ENCODE measurements around the gene OR2T12.
"Not testable (repeated sequence)": the region's sequence is repeated elsewhere in the genome, so short reads cannot be mapped to it uniquely, and the experiment has no call there.

Gene OR2T12

GRCh38 chr1:248303324-248303723, at the start of gene OR2T12:
TSS of gene OR2T12 (minus strand) at chr1:248303424. CDS start at chr1:248295578, 7,846 bp downstream.
- no peak for DNase-seq (ENCODE audit: low spot score)

GRCh38 chr1:248348475-248348874, 45.3 kb upstream of the OR2T12 start, which contains the start of gene OR14C36:
TSS of gene OR14C36 (plus strand) at chr1:248348775. CDS start at chr1:248348775, 0 bp downstream.
- DNase-seq (ENCODE audit: low spot score) = no peak

- no peak for DNase-seq (ENCODE audit: low spot score)
Measured at GRCh38 chr1:248343451-248343850, 40.2 kb upstream of the OR2T12 start.

GRCh38 chr1:248324468-248324867, 21.2 kb upstream of the OR2T12 start, which contains the start of gene OR2M7:
TSS of gene OR2M7 (minus strand) at chr1:248324568. CDS start at chr1:248324568, 0 bp downstream.
- no peak for DNase-seq (ENCODE audit: low spot score)

- DNase-seq (ENCODE audit: low spot score) = no peak
Measured at GRCh38 chr1:248316796-248317195, 13.6 kb upstream of the OR2T12 start.

GRCh38 chr1:248306740-248307139, 3.5 kb upstream of the OR2T12 start:
- DNase-seq (ENCODE audit: low spot score) = not testable (repeated sequence)

GRCh38 chr1:248306103-248306502, 2.9 kb upstream of the OR2T12 start:
- DNase-seq (ENCODE audit: low spot score) = no peak

GRCh38 chr1:248305672-248306071, 2.4 kb upstream of the OR2T12 start:
- DNase-seq (ENCODE audit: low spot score) = not testable (repeated sequence)

- DNase-seq (ENCODE audit: low spot score) = no peak
Measured at GRCh38 chr1:248288391-248288790, 14.8 kb downstream of the OR2T12 start.

GRCh38 chr1:248277876-248278275, 25.3 kb downstream of the OR2T12 start, which contains the start of gene OR2T33:
TSS of gene OR2T33 (minus strand) at chr1:248277976. CDS start at chr1:248273814, 4,162 bp downstream.
- DNase-seq (ENCODE audit: low spot score) = no peak

- not testable (repeated sequence) for DNase-seq (ENCODE audit: low spot score)
Measured at GRCh38 chr1:248273225-248273624, 30.0 kb downstream of the OR2T12 start.

GRCh38 chr1:248268178-248268577, 35.0 kb downstream of the OR2T12 start:
- no peak for DNase-seq (ENCODE audit: low spot score)

GRCh38 chr1:248259309-248259708, 43.9 kb downstream of the OR2T12 start:
- DNase-seq (ENCODE audit: low spot score) = not testable (repeated sequence)

GRCh38 chr1:248243204-248243603, 60.0 kb downstream of the OR2T12 start:
- peak; percentile 68 for DNase-seq (ENCODE audit: low spot score)

All from RKO (cell line).